ENCODE measurements around the gene CLDN20. TPM values are rescaled to one million over a fixed set of nuclear protein-coding genes. Genes with fewer than 3 reads are reported as not detected.
"Not testable (repeated sequence)": the region's sequence is repeated elsewhere in the genome, so short reads cannot be mapped to it uniquely, and the experiment has no call there.

CLDN20 gene
- polyA plus RNA-seq (2013, experiment 1 of 2): not detected
- not detected for polyA plus RNA-seq (2013, experiment 2 of 2)

GRCh38 chr6:155263373-155264063 is at the start of gene CLDN20:
TSS of gene CLDN20 (plus strand) at chr6:155264013. CDS start at chr6:155275720, 11,707 bp downstream.
- Histone ChIP-seq H3K36me3 (replicated peaks in 1 of 2; ENCODE audit: control insufficient read depth in 2 of 2, insufficient read depth in 2 of 2, low read length in 2 of 2) (peaks cover 8 to 45% of the 10 kb centered on the region in 2 donors), H3K27me3 (ENCODE audit: control insufficient read depth in 3 of 3, insufficient read depth in 3 of 3, low read depth in 1 of 3, low read length in 3 of 3) (no peaks in the 10 kb centered on the region), H3K14ac (ENCODE audit: low read length) (no peak within 1 kb of the TSS), H2BK15ac (ENCODE audit: low read length) (no peak within 1 kb of the TSS), H3K79me1 (ENCODE audit: low read depth, low read length) (no peaks in the 10 kb centered on the region), H3K4me3 (ENCODE audit: low read length in 2 of 2) (no peak within 1 kb of the TSS), H4K8ac (ENCODE audit: low read depth, low read length) (no peak within 1 kb of the TSS), H3K4me2 (ENCODE audit: insufficient read depth, low read length, poor library complexity, severe bottlenecking) (no peak within 1 kb of the TSS), H3K9me3 (replicated peaks in 1 of 2; ENCODE audit: control insufficient read depth in 2 of 2, insufficient read depth in 1 of 2, low read depth in 1 of 2, low read length in 2 of 2) (no peaks in the 10 kb centered on the region), H3K9ac (ENCODE audit: low read depth, low read length, poor library complexity) (no peak within 1 kb of the TSS), H2BK12ac (ENCODE audit: low read length) (no peak within 1 kb of the TSS), H3K27ac (replicated peaks; ENCODE audit: low read length) (no peak within 1 kb of the TSS), H2AFZ (ENCODE audit: low read length) (no peak within 1 kb of the TSS), H2AK5ac (ENCODE audit: low read depth, low read length) (no peak within 1 kb of the TSS), H3K4me1 (ENCODE audit: control insufficient read depth in 2 of 2, insufficient read depth in 1 of 2, low read depth in 1 of 2, low read length in 2 of 2) (peaks cover 16 to 18% of the 10 kb centered on the region in 2 donors), H2BK5ac (ENCODE audit: low read length) (no peak within 1 kb of the TSS), H2BK120ac (ENCODE audit: low read depth, low read length) (no peak within 1 kb of the TSS), H4K91ac (ENCODE audit: low read depth, low read length, poor library complexity) (no peak within 1 kb of the TSS), H3K4ac (ENCODE audit: low read length) (no peak within 1 kb of the TSS), H3K23ac (ENCODE audit: low read depth, low read length, poor library complexity) (no peak within 1 kb of the TSS), H3K18ac (ENCODE audit: low read length) (no peak within 1 kb of the TSS)
- no CpG with 5 or more reads among the region's 10 CpGs for WGBS, 2 donors (ENCODE audit: extremely low coverage in 2 of 2, insufficient read length in 2 of 2, insufficient replicate concordance in 1 of 2)
- no peak for DNase-seq (ENCODE audit: low spot score)

GRCh38 chr6:155215906-155216305 is 47.9 kb upstream of the CLDN20 start:
- H2AK5ac ChIP-seq (ENCODE audit: low read depth, low read length): no peak overlapping the region
- no CpG with 5 or more reads among the region's 4 CpGs for WGBS, 2 donors (ENCODE audit: extremely low coverage in 2 of 2, insufficient read length in 2 of 2, insufficient replicate concordance in 1 of 2)
- peaks cover 0 to 52% of the 10 kb centered on the region in 2 donors for H3K36me3 ChIP-seq (replicated peaks in 1 of 2; ENCODE audit: control insufficient read depth in 2 of 2, insufficient read depth in 2 of 2, low read length in 2 of 2)
- H4K91ac ChIP-seq (ENCODE audit: low read depth, low read length, poor library complexity): no peak overlapping the region
- H3K4me3 ChIP-seq (ENCODE audit: low read length in 2 of 2): no peak overlapping the region
- H3K9me3 ChIP-seq (replicated peaks in 1 of 2; ENCODE audit: control insufficient read depth in 2 of 2, insufficient read depth in 1 of 2, low read depth in 1 of 2, low read length in 2 of 2): peaks cover 0 to 6% of the 10 kb centered on the region in 2 donors
- no peak overlapping the region for H3K4me2 ChIP-seq (ENCODE audit: insufficient read depth, low read length, poor library complexity, severe bottlenecking)
- peaks cover 4 to 10% of the 10 kb centered on the region in 2 donors for H3K4me1 ChIP-seq (ENCODE audit: control insufficient read depth in 2 of 2, insufficient read depth in 1 of 2, low read depth in 1 of 2, low read length in 2 of 2)
- DNase-seq (ENCODE audit: low spot score): no peak
- no peak overlapping the region for H3K27ac ChIP-seq (replicated peaks; ENCODE audit: low read length)
- H3K4ac ChIP-seq (ENCODE audit: low read length): no peak overlapping the region
- no peak overlapping the region for H3K9ac ChIP-seq (ENCODE audit: low read depth, low read length, poor library complexity)
- no peak overlapping the region for H3K18ac ChIP-seq (ENCODE audit: low read length)
- no peaks in the 10 kb centered on the region for H3K27me3 ChIP-seq (ENCODE audit: control insufficient read depth in 3 of 3, insufficient read depth in 3 of 3, low read depth in 1 of 3, low read length in 3 of 3)
- no peak overlapping the region for H2BK5ac ChIP-seq (ENCODE audit: low read length)
- no peak overlapping the region for H2BK120ac ChIP-seq (ENCODE audit: low read depth, low read length)
- H3K14ac ChIP-seq (ENCODE audit: low read length): no peak overlapping the region
- H3K79me1 ChIP-seq (ENCODE audit: low read depth, low read length): no peaks in the 10 kb centered on the region
- H2AFZ ChIP-seq (ENCODE audit: low read length): no peak overlapping the region
- H3K23ac ChIP-seq (ENCODE audit: low read depth, low read length, poor library complexity): no peak overlapping the region
- H2BK15ac ChIP-seq (ENCODE audit: low read length): no peak overlapping the region
- no peak overlapping the region for H2BK12ac ChIP-seq (ENCODE audit: low read length)
- no peak overlapping the region for H4K8ac ChIP-seq (ENCODE audit: low read depth, low read length)

GRCh38 chr6:155216312-155217046 is 47.3 kb upstream of the CLDN20 start:
- H3K18ac ChIP-seq (ENCODE audit: low read length): peak overlapping the region; percentile 81
- no peak overlapping the region for H2BK12ac ChIP-seq (ENCODE audit: low read length)
- peaks cover 4 to 11% of the 10 kb centered on the region in 2 donors for H3K4me1 ChIP-seq (ENCODE audit: control insufficient read depth in 2 of 2, insufficient read depth in 1 of 2, low read depth in 1 of 2, low read length in 2 of 2)
- WGBS, 2 donors (ENCODE audit: extremely low coverage in 2 of 2, insufficient read length in 2 of 2, insufficient replicate concordance in 1 of 2): no CpG with 5 or more reads among the region's 11 CpGs
- H3K27ac ChIP-seq (replicated peaks; ENCODE audit: low read length): no peak overlapping the region
- H3K14ac ChIP-seq (ENCODE audit: low read length): no peak overlapping the region
- no peak overlapping the region for H3K9ac ChIP-seq (ENCODE audit: low read depth, low read length, poor library complexity)
- H3K9me3 ChIP-seq (replicated peaks in 1 of 2; ENCODE audit: control insufficient read depth in 2 of 2, insufficient read depth in 1 of 2, low read depth in 1 of 2, low read length in 2 of 2): peaks cover 0 to 6% of the 10 kb centered on the region in 2 donors
- no peak overlapping the region for H2BK120ac ChIP-seq (ENCODE audit: low read depth, low read length)
- no peak overlapping the region for H2AFZ ChIP-seq (ENCODE audit: low read length)
- H2BK5ac ChIP-seq (ENCODE audit: low read length): no peak overlapping the region
- H2BK15ac ChIP-seq (ENCODE audit: low read length): no peak overlapping the region
- peak; percentile 15 for DNase-seq (ENCODE audit: low spot score)
- no peak overlapping the region for H3K4me2 ChIP-seq (ENCODE audit: insufficient read depth, low read length, poor library complexity, severe bottlenecking)
- H3K23ac ChIP-seq (ENCODE audit: low read depth, low read length, poor library complexity): no peak overlapping the region
- H3K36me3 ChIP-seq (replicated peaks in 1 of 2; ENCODE audit: control insufficient read depth in 2 of 2, insufficient read depth in 2 of 2, low read length in 2 of 2): peaks cover 0 to 51% of the 10 kb centered on the region in 2 donors
- no peak overlapping the region for H4K91ac ChIP-seq (ENCODE audit: low read depth, low read length, poor library complexity)
- H3K4ac ChIP-seq (ENCODE audit: low read length): no peak overlapping the region
- H2AK5ac ChIP-seq (ENCODE audit: low read depth, low read length): no peak overlapping the region
- H4K8ac ChIP-seq (ENCODE audit: low read depth, low read length): no peak overlapping the region
- H3K27me3 ChIP-seq (ENCODE audit: control insufficient read depth in 3 of 3, insufficient read depth in 3 of 3, low read depth in 1 of 3, low read length in 3 of 3): no peaks in the 10 kb centered on the region
- H3K79me1 ChIP-seq (ENCODE audit: low read depth, low read length): no peaks in the 10 kb centered on the region
- H3K4me3 ChIP-seq (ENCODE audit: low read length in 2 of 2): no peak overlapping the region

- not testable (repeated sequence) for H2AFZ ChIP-seq (ENCODE audit: low read length); H2BK120ac ChIP-seq (ENCODE audit: low read depth, low read length); H2AK5ac ChIP-seq (ENCODE audit: low read depth, low read length); H2BK5ac ChIP-seq (ENCODE audit: low read length); H3K18ac ChIP-seq (ENCODE audit: low read length); H3K27ac ChIP-seq (replicated peaks; ENCODE audit: low read length); H3K79me1 ChIP-seq (ENCODE audit: low read depth, low read length); H4K8ac ChIP-seq (ENCODE audit: low read depth, low read length); H3K4me2 ChIP-seq (ENCODE audit: insufficient read depth, low read length, poor library complexity, severe bottlenecking); H3K23ac ChIP-seq (ENCODE audit: low read depth, low read length, poor library complexity); DNase-seq (ENCODE audit: low spot score); H3K27me3 ChIP-seq (ENCODE audit: control insufficient read depth in 3 of 3, insufficient read depth in 3 of 3, low read depth in 1 of 3, low read length in 3 of 3); H3K9me3 ChIP-seq (replicated peaks in 1 of 2; ENCODE audit: control insufficient read depth in 2 of 2, insufficient read depth in 1 of 2, low read depth in 1 of 2, low read length in 2 of 2); H2BK15ac ChIP-seq (ENCODE audit: low read length); H3K4me3 ChIP-seq (ENCODE audit: low read length in 2 of 2); H3K9ac ChIP-seq (ENCODE audit: low read depth, low read length, poor library complexity); H3K4ac ChIP-seq (ENCODE audit: low read length); H2BK12ac ChIP-seq (ENCODE audit: low read length); H3K14ac ChIP-seq (ENCODE audit: low read length); H4K91ac ChIP-seq (ENCODE audit: low read depth, low read length, poor library complexity)
- peaks cover 4 to 11% of the 10 kb centered on the region in 2 donors for H3K4me1 ChIP-seq (ENCODE audit: control insufficient read depth in 2 of 2, insufficient read depth in 1 of 2, low read depth in 1 of 2, low read length in 2 of 2)
- peaks cover 0 to 37% of the 10 kb centered on the region in 2 donors for H3K36me3 ChIP-seq (replicated peaks in 1 of 2; ENCODE audit: control insufficient read depth in 2 of 2, insufficient read depth in 2 of 2, low read length in 2 of 2)
- WGBS, 2 donors (ENCODE audit: extremely low coverage in 2 of 2, insufficient read length in 2 of 2, insufficient replicate concordance in 1 of 2): no CpG with 5 or more reads among the region's 20 CpGs
Measured at GRCh38 chr6:155218711-155219110, 45.1 kb upstream of the CLDN20 start.

Measured in neuronal stem cell (in vitro differentiated cells).